ENCODE data around the gene DPH7.

- TF ChIP-seq SIN3A (conservative IDR thresholded peaks at IDR 0.05 in 1 of 2, IDR thresholded peaks at IDR 0.05 in 1 of 2; ENCODE audit: low read depth in 1 of 2, low read length in 2 of 2) (no peak), RFX5 (IDR thresholded peaks at IDR 0.05; ENCODE audit: borderline replicate concordance, low read depth, low read length) (no peak), POLR2A (IDR thresholded peaks at IDR 0.05; ENCODE audit: control extremely low read depth in 1 of 2, low read depth in 2 of 2, low read length in 2 of 2) (no peak)
Observed at GRCh38 chr9:137579259-137579604, 507 bp upstream of the DPH7 start.
